GM12891 (cell line): ENCODE results near the gene AK3.

ENCODE experiments used
- DNase-seq: peaks from one replicate; pipeline ENCODE4 v3.0.0; 2011; ENCODE audit warnings: low spot score; ENCODE audit not compliant: insufficient read length
- FAIRE-seq: peaks from 2 replicates; lab custom pipeline; 2011; peaks lifted over from hg19 to GRCh38; lab: Jason Lieb, UNC
- PAX5 ChIP-seq: IDR thresholded peaks from 2 replicates; pipeline ENCODE4 v1.6.1; 2011; ENCODE audit warnings: low read length, moderate library complexity, mild to moderate bottlenecking; ENCODE audit not compliant: insufficient read depth, severe bottlenecking
- POLR2A ChIP-seq: IDR thresholded peaks from 2 replicates; pipeline ENCODE4 v1.6.1; 2011; ENCODE audit warnings: low read depth, low read length, control low read depth
- POLR2AphosphoS5 ChIP-seq: IDR thresholded peaks from 2 replicates; pipeline ENCODE4 v1.6.1; 2011; ENCODE audit warnings: low read depth, low read length, control low read depth
- POU2F2 ChIP-seq: IDR thresholded peaks from 2 replicates; pipeline ENCODE4 v1.6.1; 2011; ENCODE audit warnings: low read depth, mild to moderate bottlenecking, control low read depth, low read length, moderate library complexity
- SPI1 ChIP-seq: IDR thresholded peaks from 2 replicates; pipeline ENCODE4 v1.6.1; 2011; ENCODE audit warnings: low read depth, low read length, control low read depth
- TAF1 ChIP-seq: IDR thresholded peaks from 2 replicates; pipeline ENCODE4 v1.6.1; 2011; ENCODE audit warnings: low read depth, low read length, control low read depth

AK3 gene

GRCh38 chr9:4706971-4707622 lies 33.9 kb downstream of the AK3 start:
- FAIRE-seq (no peak), DNase-seq (no peak)
- no peak for TF ChIP-seq TAF1
- TF ChIP-seq POU2F2: no peak
- TF ChIP-seq POLR2A: no peak
- TF ChIP-seq SPI1: peak; percentile 47; the same call in 1 of the 2 replicates
- no peak for TF ChIP-seq PAX5

GRCh38 chr9:4706021-4706420 lies 35.0 kb downstream of the AK3 start:
- TF ChIP-seq POU2F2 (no peak), PAX5 (no peak)
- DNase-seq: no peak
- no peak for FAIRE-seq

DNA sequence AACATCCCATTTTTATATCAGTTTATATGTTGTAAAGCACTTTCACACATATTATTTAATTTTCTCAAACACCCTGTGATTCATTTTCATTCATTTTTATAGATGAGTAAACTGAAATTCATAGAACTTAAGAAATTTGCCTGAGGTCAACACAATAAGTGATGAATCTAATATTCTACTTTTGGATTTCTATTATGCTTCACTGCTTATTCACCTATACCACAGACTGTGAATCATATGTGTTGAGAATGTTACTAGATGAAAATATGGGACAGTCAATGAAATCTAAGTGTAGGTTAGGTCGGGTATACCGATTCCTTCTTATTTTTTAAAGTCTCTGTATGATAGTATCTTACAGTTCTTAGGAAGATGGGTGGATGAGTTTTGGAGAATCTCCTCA lies 36.9 kb downstream of the AK3 start:
- DNase-seq: no peak
- FAIRE-seq: no peak
- TF ChIP-seq TAF1 (no peak), POLR2AphosphoS5 (no peak), POLR2A (no peak), POU2F2 (no peak), SPI1 (no peak)

GRCh38 chr9:4701526-4701925 lies 39.5 kb downstream of the AK3 start:
- no peak for DNase-seq
- TF ChIP-seq POLR2A: no peak
- no peak for TF ChIP-seq SPI1
- TF ChIP-seq PAX5: no peak
- TF ChIP-seq POLR2AphosphoS5: no peak
- no peak for TF ChIP-seq POU2F2
- no peak for TF ChIP-seq TAF1
- FAIRE-seq: no peak

GRCh38 chr9:4700932-4701331 lies 40.1 kb downstream of the AK3 start:
- FAIRE-seq: no peak
- no peak for DNase-seq

GRCh38 chr9:4700091-4700490 lies 40.9 kb downstream of the AK3 start:
- FAIRE-seq: peak; percentile 9
- no peak for DNase-seq
- TF ChIP-seq SPI1 (no peak), PAX5 (no peak), TAF1 (no peak), POLR2AphosphoS5 (no peak), POLR2A (no peak), POU2F2 (no peak)

More at GRCh38 chr9:4700932-4701331, 40.1 kb downstream of the AK3 start:
- TF ChIP-seq PAX5 (no peak), SPI1 (no peak), TAF1 (no peak), POU2F2 (no peak), POLR2AphosphoS5 (no peak), POLR2A (no peak)

DNA sequence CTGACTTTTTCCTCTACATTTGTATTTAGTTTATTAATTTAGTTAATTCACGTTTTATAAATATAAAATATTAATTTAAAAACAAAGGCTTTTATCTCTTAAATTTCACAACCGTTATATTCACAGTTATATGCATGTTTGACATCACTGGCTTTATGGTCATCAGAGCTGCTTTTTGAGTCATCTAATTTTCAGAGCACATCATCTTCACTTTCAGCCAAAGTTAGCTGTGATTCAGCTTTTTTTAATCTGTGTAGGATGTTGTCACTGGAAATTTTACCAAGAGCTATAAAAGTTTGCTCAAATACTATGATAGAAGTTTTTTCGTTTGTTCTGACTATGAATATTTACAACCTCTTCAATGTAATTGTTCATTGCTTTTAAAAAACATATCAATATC lies 49.2 kb downstream of the AK3 start:
- FAIRE-seq: no peak
- DNase-seq: no peak
- TF ChIP-seq POLR2AphosphoS5: no peak

GRCh38 chr9:4690144-4690543 lies 50.9 kb downstream of the AK3 start:
- TF ChIP-seq PAX5: peak; percentile 11
- TF ChIP-seq POU2F2: no peak
- TF ChIP-seq SPI1: peak; percentile 47; the same call in 1 of the 2 replicates
- no peak for TF ChIP-seq POLR2A
- FAIRE-seq: no peak
- no peak for DNase-seq

DNA sequence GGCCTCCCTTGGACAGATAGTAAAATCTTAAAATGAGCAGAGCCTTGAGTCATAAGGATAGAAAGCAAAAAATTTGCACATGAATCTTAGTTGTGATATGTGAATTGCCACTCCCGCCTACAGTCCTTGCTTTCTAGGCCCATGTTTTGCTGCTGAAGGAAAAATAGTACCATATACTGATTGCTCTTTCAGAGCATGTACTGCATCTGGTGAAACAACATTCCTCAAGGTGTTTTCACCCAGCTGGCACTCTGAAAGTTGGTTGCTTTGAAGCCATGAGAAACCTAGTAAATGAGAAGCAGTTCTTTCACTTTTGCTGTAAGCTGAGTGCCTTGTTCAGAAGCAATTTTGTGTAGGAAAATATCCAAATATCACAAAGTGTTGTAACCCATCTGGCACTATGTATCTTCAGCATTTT lies 51.3 kb downstream of the AK3 start:
- FAIRE-seq (peak; percentile 87), DNase-seq (no peak)
- no peak for TF ChIP-seq POU2F2

DNA sequence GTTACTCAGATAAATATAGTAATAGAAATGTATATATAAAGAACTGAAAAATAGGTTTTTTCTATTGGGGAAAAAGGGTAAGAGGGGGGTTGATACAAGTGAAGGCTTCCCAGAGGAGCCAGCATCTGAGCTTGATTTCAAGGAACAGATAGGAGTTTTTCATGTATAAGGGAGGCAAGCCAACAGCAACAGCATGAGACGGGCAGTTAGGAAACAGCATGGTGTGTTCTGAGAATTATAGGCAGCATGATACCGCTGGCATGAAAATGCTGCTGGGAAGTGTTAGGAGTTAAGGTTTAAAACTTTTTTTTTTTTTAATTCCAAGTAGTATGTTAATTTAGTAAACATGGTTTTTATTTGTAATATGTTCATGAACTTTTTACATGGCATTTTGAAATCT lies 52.0 kb downstream of the AK3 start:
- FAIRE-seq (no peak), DNase-seq (no peak)
- TF ChIP-seq TAF1: no peak
- no peak for TF ChIP-seq POLR2AphosphoS5
- TF ChIP-seq PAX5: no peak
- TF ChIP-seq POLR2A: no peak
- TF ChIP-seq SPI1: no peak
- TF ChIP-seq POU2F2: no peak

DNA sequence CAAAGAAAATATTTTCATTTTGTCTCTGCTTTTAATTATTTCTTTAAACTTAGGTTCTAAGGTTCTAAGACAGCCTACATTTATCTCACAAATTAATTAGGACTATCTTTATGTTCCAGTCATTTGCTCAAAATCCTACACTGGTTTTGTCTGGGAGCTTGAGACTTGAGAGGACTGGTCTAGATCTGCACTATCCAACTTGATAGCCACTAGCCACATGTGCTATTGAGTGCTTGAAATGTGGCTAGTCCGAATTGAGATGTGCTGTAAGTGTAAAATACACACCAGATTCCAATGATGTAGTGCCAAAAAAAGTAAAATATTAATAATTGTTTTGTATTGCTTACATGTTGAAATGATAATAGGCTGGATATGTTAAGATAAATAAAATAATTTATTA lies 54.4 kb downstream of the AK3 start:
- FAIRE-seq (no peak), DNase-seq (no peak)
- TF ChIP-seq PAX5 (no peak), TAF1 (no peak), POU2F2 (no peak), POLR2A (no peak), POLR2AphosphoS5 (no peak), SPI1 (no peak)
